ENCODE measurements around the gene UNK.

The UNK gene

GRCh38 chr17:75829747-75830146, 45.1 kb downstream of the UNK start:
- no peak for DNase-seq
- no peak for TF ChIP-seq CTCF (IDR thresholded peaks at IDR 0.05; ENCODE audit: low read depth, low read length)
- Histone ChIP-seq H3K36me3 (peaks cover 24% of the 10 kb centered on the region), H3K4me3 (ENCODE audit: low read depth, low read length) (no peak overlapping the region), H3K27me3 (ENCODE audit: insufficient read depth, low read depth, severe bottlenecking) (no peaks in the 10 kb centered on the region), H3K27ac (no peak overlapping the region), H3K9me3 (ENCODE audit: severe bottlenecking) (no peaks in the 10 kb centered on the region)

GRCh38 chr17:75830164-75831031, 45.8 kb downstream of the UNK start:
- Histone ChIP-seq H3K27me3 (ENCODE audit: insufficient read depth, low read depth, severe bottlenecking) (no peaks in the 10 kb centered on the region), H3K36me3 (peaks cover 23% of the 10 kb centered on the region), H3K27ac (no peak overlapping the region), H3K9me3 (ENCODE audit: severe bottlenecking) (no peaks in the 10 kb centered on the region), H3K4me3 (ENCODE audit: low read depth, low read length) (no peak overlapping the region)
- DNase-seq, result peak; percentile 71
- TF ChIP-seq CTCF (IDR thresholded peaks at IDR 0.05; ENCODE audit: low read depth, low read length), result peak; percentile 91

GRCh38 chr17:75831032-75831571, 46.5 kb downstream of the UNK start:
- TF ChIP-seq CTCF (IDR thresholded peaks at IDR 0.05; ENCODE audit: low read depth, low read length), result no peak
- peaks cover 18% of the 10 kb centered on the region for H3K36me3 ChIP-seq
- no peaks in the 10 kb centered on the region for H3K27me3 ChIP-seq (ENCODE audit: insufficient read depth, low read depth, severe bottlenecking)
- no peak for DNase-seq
- no peak overlapping the region for H3K4me3 ChIP-seq (ENCODE audit: low read depth, low read length)
- H3K27ac ChIP-seq, result no peak overlapping the region
- no peaks in the 10 kb centered on the region for H3K9me3 ChIP-seq (ENCODE audit: severe bottlenecking)

GRCh38 chr17:75832164-75832651, 47.6 kb downstream of the UNK start:
- H3K4me3 ChIP-seq (ENCODE audit: low read depth, low read length), result no peak overlapping the region
- no peaks in the 10 kb centered on the region for H3K27me3 ChIP-seq (ENCODE audit: insufficient read depth, low read depth, severe bottlenecking)
- peak; percentile 88 for DNase-seq
- H3K36me3 ChIP-seq, result peaks cover 8% of the 10 kb centered on the region
- TF ChIP-seq CTCF (IDR thresholded peaks at IDR 0.05; ENCODE audit: low read depth, low read length), result no peak
- H3K27ac ChIP-seq, result peak overlapping the region; percentile 77
- H3K9me3 ChIP-seq (ENCODE audit: severe bottlenecking), result no peaks in the 10 kb centered on the region

GRCh38 chr17:75832652-75833400, 48.2 kb downstream of the UNK start:
- no peak for TF ChIP-seq CTCF (IDR thresholded peaks at IDR 0.05; ENCODE audit: low read depth, low read length)
- peak overlapping the region; percentile 77 for H3K27ac ChIP-seq
- peaks cover 8% of the 10 kb centered on the region for H3K36me3 ChIP-seq
- DNase-seq, result peak; percentile 61
- no peaks in the 10 kb centered on the region for H3K27me3 ChIP-seq (ENCODE audit: insufficient read depth, low read depth, severe bottlenecking)
- no peaks in the 10 kb centered on the region for H3K9me3 ChIP-seq (ENCODE audit: severe bottlenecking)
- no peak overlapping the region for H3K4me3 ChIP-seq (ENCODE audit: low read depth, low read length)

Measured in WERI-Rb-1 (cell line).